Erythroblast (primary cell): ENCODE measurements around the gene SLC9C1.
A peak's percentile ranks its signal among the peaks of the same experiment; 100 is the strongest.

Experiments
- DNase-seq, 2 experiments: peaks; one replicate each; lab custom pipeline; 2025; lab: John Stamatoyannopoulos, UW
- GATA1 ChIP-seq: IDR thresholded peaks from 2 replicates; pipeline ENCODE4 v1.6.1; 2011; ENCODE audit warnings: low read depth, mild to moderate bottlenecking, control low read depth, low read length, moderate library complexity
- POLR2A ChIP-seq: IDR thresholded peaks from 2 replicates; pipeline ENCODE4 v1.6.1; 2011; ENCODE audit warnings: mild to moderate bottlenecking, low read length

SLC9C1 gene

GRCh38 chr3:112136959-112137693 is 156.9 kb downstream of the SLC9C1 start:
- TF ChIP-seq POLR2A = no peak
- TF ChIP-seq GATA1 = no peak
- peak; percentile 19 to 31 for DNase-seq

DNA sequence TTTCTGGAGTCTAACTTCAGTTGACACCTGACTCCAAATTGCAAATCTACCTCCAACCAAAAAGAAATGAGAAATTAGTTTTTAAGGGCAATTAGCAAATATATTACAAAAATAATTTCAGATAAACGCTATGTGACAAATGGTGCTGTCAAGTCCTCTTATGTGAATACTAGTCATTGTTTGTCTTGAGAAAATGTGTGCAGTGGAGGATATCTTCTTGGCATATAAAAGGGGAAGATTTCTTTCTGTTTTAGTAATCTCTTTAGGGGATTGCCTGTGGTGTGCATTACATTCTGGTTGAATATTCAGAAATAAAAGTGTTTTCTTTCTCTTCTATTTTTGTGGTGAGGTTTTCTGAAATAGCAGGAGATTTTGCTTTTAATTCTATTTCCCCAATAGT is 158.0 kb downstream of the SLC9C1 start:
- DNase-seq = no peak
- TF ChIP-seq GATA1 (no peak), POLR2A (no peak)

DNA sequence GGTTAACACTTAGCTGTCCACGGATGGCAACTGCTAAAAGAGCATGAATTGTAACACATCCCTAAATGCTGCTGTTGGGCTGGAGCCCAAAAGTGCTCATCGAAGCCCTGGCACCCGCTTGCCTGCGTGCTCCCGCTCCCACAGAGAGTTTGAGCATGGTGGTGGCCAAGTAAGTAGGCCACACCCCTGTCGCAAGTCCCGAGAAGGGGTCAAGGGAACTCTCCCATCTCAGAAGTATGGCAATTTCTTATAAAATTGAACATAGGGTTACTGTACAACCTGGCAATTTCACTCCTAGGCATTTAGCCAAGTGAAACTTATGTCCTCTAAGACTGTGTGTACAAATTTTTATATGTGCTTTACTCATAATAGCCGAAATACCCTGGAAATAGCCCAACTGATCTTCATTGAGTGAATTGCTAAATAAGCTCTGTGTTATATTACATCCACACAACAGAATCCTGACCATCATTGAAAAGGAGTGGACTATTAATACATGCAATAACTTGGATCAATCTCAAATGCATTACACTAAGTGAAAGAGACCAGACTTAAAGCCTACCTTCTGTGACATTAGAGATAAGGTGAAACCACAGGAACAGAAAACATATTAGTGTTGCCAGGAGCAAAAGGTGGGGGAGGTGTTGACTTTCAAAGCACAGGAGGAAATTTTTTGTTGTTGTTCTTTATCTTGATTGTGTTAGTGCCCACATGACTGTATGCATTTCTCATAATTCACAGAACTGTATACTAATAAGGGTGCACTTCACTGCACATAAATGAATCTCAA is 159.5 kb downstream of the SLC9C1 start:
- DNase-seq = peak; percentile 3 to 46
- no peak for TF ChIP-seq GATA1
- no peak for TF ChIP-seq POLR2A

- DNase-seq = peak; percentile 6 to 18
Observed at GRCh38 chr3:112133626-112134334, 160.2 kb downstream of the SLC9C1 start.

GRCh38 chr3:112132975-112133448 is 161.0 kb downstream of the SLC9C1 start, which contains the start of gene GCSAM:
Gene GCSAM (minus strand): TSS chr3:112133248. CDS start chr3:112133120, 128 bp downstream.
- no peak for DNase-seq

More at GRCh38 chr3:112133626-112134334, 160.2 kb downstream of the SLC9C1 start:
- no peak for TF ChIP-seq POLR2A
- TF ChIP-seq GATA1 = no peak

GRCh38 chr3:112132554-112132953 is 161.5 kb downstream of the SLC9C1 start:
- TF ChIP-seq GATA1 = no peak
- no peak for TF ChIP-seq POLR2A
- DNase-seq = no peak

More at GRCh38 chr3:112132975-112133448, 161.0 kb downstream of the SLC9C1 start, which contains the start of gene GCSAM:
- TF ChIP-seq GATA1 (no peak), POLR2A (no peak)

DNA sequence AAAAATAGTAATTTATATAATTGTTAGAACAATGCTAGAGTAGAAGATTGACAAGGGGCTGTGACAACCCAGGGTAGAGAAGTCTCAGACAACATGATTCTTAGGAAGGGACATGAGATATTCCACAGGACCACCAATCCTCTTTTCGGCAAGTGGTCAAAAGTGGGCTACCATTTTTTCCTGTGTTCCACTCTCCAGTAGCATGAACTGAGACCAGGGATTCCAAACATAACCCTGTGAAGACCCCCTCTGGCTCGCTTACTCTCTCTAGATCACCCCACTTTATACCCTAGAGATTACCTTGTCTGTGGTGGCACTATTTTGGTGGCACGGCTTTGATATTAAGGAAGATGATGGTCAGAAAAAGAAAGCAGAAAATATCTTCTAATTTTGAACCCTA is 161.9 kb downstream of the SLC9C1 start:
- DNase-seq = no peak
- no peak for TF ChIP-seq GATA1
- no peak for TF ChIP-seq POLR2A

DNA sequence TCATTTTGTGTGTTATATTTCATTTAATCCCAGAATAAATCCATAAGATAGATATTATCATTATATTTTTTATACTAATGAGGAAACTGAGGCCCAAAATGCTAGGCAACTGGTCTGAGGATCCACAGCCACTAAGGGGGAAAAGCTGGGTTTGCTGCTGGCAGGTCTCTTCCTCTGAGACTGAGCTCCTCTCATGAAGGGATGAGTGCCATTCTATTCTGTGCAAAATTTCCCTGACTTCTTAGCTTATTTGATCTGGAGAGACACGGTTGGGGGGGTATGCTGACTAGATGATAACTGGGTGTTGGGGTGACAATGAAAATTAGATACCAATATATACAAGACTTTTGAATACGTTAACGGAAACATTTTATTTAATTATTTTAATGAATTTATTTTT is 162.9 kb downstream of the SLC9C1 start:
- TF ChIP-seq POLR2A (no peak), GATA1 (no peak)

DNA sequence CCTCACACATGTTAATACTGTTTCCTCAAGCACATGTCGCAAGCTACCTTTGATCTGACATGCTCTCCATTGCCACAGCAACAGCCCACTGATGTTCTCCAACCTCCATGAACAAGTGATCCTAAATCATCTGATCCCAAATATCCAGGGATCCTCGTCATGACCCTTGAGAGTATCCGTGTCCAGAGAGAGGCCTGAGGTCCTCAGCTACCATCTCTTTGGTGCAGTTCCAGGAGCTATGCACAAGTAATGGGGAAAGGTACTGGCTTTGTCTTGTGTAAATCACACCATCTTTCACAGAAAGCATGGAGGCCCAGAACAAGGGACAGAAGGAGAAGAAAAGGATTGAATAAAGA is 163.4 kb downstream of the SLC9C1 start:
- no peak for DNase-seq
- TF ChIP-seq POLR2A = no peak
- no peak for TF ChIP-seq GATA1

More for the DNA sequence above, 162.9 kb downstream of the SLC9C1 start:
- no peak for DNase-seq

GRCh38 chr3:112129925-112130637 is 163.9 kb downstream of the SLC9C1 start:
- no peak for DNase-seq
- TF ChIP-seq GATA1 (no peak), POLR2A (no peak)

GRCh38 chr3:112128843-112129727 is 164.9 kb downstream of the SLC9C1 start:
- DNase-seq = no peak
- TF ChIP-seq POLR2A = no peak
- TF ChIP-seq GATA1 = no peak
